DND-41 (cell line): ENCODE results near the gene SUN5.

Experiments
- EZH2 ChIP-seq: IDR thresholded peaks from 3 replicates; pipeline ENCODE4 v1.6.1; 2012; ENCODE audit warnings: borderline replicate concordance, low read depth, mild to moderate bottlenecking, moderate library complexity, low read length, inconsistent platforms; ENCODE audit not compliant: severe bottlenecking
- TF ChIP-seq, protein P1 (sequence below): IDR thresholded peaks from 2 replicates; pipeline ENCODE4 v1.5.1; 2012; ENCODE audit warnings: borderline replicate concordance, low read length, moderate library complexity, mild to moderate bottlenecking; ENCODE audit not compliant: poor library complexity, severe bottlenecking; ENCODE audit errors: extremely low read depth

DNA sequence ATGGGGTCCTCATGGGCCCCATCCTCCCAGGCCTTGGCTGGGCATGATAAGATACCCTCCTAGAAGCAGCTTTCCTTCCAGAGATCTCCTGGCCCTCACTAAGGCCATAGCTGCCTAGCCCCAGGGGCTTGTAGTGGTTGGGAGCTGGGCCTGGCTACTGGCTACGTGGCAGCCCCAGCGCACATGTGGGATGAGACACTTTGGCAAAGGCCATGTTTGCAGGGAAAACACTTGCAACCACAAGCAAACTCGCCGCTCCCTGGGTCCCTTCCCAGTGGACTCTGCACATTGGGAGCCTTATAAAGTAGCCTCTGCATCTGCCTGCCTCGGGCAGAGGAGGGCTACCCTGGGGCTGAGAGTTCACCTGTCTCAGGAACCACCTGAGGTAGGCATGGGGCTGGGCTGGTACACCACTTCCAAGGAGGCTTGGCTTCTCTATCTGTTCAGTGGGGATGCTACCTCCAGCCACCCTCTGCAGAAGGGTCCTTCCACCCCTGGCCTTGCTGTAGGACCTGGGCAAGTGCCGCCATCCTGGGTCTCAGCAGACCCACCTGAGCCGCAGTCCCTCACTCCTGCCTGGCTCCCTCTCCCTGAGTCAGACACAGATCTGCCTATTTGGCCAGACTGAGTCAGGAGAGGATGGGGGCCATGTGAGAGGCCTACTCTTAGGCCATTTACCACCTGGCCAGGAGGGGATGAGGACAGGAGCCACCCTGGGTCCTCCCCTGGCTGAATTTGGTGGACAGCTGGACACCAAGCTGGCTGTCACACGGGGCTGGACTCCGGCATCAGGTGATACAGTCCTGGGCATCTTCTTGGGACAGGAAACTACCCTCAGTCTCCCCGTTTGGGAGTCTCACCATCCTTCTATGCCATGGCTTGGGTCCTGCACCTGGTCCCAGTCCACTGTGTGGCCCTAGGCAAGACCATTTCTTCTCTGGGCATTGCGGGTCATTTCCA lies 3.4 kb upstream of the SUN5 start, which contains the start of gene BPIFB2:
- TF ChIP-seq, protein P1, sequence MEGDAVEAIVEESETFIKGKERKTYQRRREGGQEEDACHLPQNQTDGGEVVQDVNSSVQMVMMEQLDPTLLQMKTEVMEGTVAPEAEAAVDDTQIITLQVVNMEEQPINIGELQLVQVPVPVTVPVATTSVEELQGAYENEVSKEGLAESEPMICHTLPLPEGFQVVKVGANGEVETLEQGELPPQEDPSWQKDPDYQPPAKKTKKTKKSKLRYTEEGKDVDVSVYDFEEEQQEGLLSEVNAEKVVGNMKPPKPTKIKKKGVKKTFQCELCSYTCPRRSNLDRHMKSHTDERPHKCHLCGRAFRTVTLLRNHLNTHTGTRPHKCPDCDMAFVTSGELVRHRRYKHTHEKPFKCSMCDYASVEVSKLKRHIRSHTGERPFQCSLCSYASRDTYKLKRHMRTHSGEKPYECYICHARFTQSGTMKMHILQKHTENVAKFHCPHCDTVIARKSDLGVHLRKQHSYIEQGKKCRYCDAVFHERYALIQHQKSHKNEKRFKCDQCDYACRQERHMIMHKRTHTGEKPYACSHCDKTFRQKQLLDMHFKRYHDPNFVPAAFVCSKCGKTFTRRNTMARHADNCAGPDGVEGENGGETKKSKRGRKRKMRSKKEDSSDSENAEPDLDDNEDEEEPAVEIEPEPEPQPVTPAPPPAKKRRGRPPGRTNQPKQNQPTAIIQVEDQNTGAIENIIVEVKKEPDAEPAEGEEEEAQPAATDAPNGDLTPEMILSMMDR = no peak
- TF ChIP-seq EZH2 = no peak
